Nephron progenitor cell (in vitro differentiated cells): ENCODE data around the gene CALHM1.

Experiments
- DNase-seq: peaks from one replicate; pipeline ENCODE4 v3.0.0; 2021
- H3K27ac Mint-ChIP-seq: 2 replicates; pipeline ENCODE4 v1.8.0; 2021; ENCODE audit warnings: mild to moderate bottlenecking, moderate library complexity, mixed read lengths
- H3K27me3 Mint-ChIP-seq: 2 replicates; pipeline ENCODE4 v1.8.0; 2021; ENCODE audit warnings: mild to moderate bottlenecking, low read depth, mixed read lengths; ENCODE audit not compliant: poor library complexity
- H3K36me3 Mint-ChIP-seq: 2 replicates; pipeline ENCODE4 v1.8.0; 2021; ENCODE audit warnings: low read depth, mixed read lengths
- H3K4me1 Mint-ChIP-seq: 2 replicates; pipeline ENCODE4 v1.8.0; 2021; ENCODE audit warnings: mixed read lengths
- H3K4me3 Mint-ChIP-seq: 2 replicates; pipeline ENCODE4 v1.8.0; 2021; ENCODE audit warnings: mild to moderate bottlenecking, moderate library complexity, mixed read lengths
- H3K9me3 Mint-ChIP-seq: 2 replicates; pipeline ENCODE4 v1.8.0; 2021; ENCODE audit warnings: mild to moderate bottlenecking, moderate library complexity, mixed read lengths
- TF ChIP-seq, protein P1 (sequence below): fragments of 200-600 bp; sonication (generic); IDR thresholded peaks from 2 replicates; pipeline ENCODE4 v1.5.0; 2021; ENCODE audit warnings: antibody characterized with exemption

CALHM1 gene

DNA sequence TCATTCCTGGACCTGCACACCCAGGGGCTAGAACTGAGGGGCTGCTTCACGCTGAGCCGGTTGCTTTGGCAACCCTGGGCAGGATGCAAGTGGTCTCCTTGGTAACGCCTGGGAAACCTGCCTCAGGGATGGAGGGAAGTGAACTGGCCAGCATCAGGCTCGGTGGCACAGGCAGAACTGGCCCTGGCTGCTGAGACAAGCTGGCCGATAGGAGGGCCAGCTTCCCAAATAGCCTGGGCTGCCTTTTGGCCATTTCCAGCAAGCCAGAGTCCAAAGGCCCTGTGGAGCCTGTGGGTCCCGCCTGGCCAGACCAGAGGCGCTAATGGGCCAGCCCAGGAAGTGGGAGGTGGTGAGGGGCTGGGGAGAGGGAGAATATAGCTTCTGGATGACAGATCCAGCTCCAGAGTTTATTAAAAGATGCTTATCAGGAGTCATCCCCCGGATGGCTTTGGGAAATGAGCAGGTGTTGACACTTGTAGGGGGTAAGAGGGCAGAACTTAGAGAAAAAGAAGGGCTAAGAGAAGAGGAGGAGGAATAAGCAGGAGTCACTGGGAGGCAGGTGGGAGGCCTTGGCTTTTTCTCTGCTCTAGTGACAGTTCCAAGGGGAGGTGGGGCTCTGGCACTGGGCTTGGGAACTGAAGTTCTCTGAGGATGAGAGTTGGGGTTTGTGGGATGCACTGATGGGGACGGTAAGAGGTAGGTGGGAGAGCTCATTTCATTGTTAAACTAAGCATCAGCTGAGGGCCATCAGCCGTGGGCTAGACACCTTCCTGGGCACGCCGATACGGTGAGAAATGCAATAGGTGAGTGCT is 44.4 kb upstream of the CALHM1 start:
- Mint-ChIP-seq H3K9me3 (peaks cover 3% of the 10 kb centered on the region), H3K4me3 (peak overlapping the region; percentile 10), H3K36me3 (no peaks in the 10 kb centered on the region), H3K4me1 (peaks cover 47% of the 10 kb centered on the region), H3K27ac (peak overlapping the region; percentile 49), H3K27me3 (peaks cover 43% of the 10 kb centered on the region)
- DNase-seq: no peak
- TF ChIP-seq, protein P1, sequence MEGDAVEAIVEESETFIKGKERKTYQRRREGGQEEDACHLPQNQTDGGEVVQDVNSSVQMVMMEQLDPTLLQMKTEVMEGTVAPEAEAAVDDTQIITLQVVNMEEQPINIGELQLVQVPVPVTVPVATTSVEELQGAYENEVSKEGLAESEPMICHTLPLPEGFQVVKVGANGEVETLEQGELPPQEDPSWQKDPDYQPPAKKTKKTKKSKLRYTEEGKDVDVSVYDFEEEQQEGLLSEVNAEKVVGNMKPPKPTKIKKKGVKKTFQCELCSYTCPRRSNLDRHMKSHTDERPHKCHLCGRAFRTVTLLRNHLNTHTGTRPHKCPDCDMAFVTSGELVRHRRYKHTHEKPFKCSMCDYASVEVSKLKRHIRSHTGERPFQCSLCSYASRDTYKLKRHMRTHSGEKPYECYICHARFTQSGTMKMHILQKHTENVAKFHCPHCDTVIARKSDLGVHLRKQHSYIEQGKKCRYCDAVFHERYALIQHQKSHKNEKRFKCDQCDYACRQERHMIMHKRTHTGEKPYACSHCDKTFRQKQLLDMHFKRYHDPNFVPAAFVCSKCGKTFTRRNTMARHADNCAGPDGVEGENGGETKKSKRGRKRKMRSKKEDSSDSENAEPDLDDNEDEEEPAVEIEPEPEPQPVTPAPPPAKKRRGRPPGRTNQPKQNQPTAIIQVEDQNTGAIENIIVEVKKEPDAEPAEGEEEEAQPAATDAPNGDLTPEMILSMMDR: no peak

DNA sequence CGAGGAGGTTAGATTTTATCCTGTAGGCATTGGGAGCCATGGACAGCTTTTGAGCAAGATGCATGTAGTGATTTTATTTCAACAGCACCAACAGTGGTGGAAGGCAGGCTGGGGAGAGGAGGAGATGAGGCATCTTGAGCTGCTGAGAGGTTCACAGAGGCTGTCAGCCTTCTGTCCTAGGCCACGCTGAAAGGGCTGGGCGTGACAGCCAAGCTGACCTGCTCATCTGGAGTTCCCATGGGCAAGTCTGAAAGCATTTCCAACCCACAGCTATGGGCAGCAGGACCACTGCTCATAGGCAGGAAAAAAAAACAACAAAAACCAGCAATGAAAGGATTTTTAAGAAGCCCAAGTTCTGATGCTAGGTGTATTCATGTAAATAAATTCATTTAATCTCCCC is 42.5 kb upstream of the CALHM1 start:
- no peaks in the 10 kb centered on the region for H3K36me3 Mint-ChIP-seq
- no peak for DNase-seq
- H3K27ac Mint-ChIP-seq: no peak overlapping the region
- H3K4me1 Mint-ChIP-seq: peaks cover 33% of the 10 kb centered on the region
- peaks cover 13% of the 10 kb centered on the region for H3K9me3 Mint-ChIP-seq
- TF ChIP-seq, protein P1: no peak
- H3K27me3 Mint-ChIP-seq: peaks cover 54% of the 10 kb centered on the region
- H3K4me3 Mint-ChIP-seq: no peak overlapping the region

DNA sequence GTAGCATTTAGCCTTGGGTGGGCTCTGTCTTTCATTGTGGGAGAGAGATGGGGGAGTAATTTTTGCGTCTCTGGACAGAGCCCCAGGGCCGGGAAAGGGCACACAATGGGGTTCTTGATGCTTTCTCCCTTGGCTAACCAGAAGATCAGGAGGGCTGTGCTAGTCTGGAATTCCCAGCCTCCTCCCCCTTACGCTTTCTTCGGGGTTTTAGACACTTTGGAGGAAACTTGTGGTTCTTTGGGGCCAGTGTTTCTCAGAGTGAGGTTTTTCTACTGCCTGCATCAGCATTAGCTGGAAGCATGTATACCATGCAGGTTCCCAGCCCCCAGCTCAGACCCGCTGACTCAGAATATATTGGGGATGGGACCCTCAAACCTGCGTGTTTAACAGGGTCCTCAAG is 41.8 kb upstream of the CALHM1 start:
- peaks cover 13% of the 10 kb centered on the region for H3K9me3 Mint-ChIP-seq
- DNase-seq: no peak
- H3K27me3 Mint-ChIP-seq: peaks cover 58% of the 10 kb centered on the region
- H3K27ac Mint-ChIP-seq: no peak overlapping the region
- no peaks in the 10 kb centered on the region for H3K36me3 Mint-ChIP-seq
- TF ChIP-seq, protein P1: no peak
- H3K4me1 Mint-ChIP-seq: peaks cover 38% of the 10 kb centered on the region
- no peak overlapping the region for H3K4me3 Mint-ChIP-seq

DNA sequence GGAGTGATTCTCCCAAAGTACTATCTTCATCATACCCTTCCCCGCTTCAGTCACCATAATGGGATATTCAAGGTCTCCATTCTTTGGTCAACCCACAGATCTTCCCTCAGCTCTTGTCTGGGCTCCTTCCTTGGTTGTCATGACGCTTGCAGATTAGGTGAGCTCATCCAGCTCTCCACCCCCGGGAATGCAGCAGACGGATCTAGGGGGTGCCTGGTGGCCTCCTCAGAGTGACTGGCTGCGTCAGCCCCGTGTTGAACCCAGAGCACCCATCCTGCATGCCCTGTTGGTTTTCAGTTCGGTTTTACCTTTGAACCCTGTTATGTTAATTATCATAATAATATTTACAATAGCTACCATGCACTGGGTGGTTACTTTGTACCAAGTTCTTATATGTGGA is 41.2 kb upstream of the CALHM1 start:
- Mint-ChIP-seq H3K9me3 (peaks cover 13% of the 10 kb centered on the region), H3K27me3 (peaks cover 64% of the 10 kb centered on the region), H3K36me3 (no peaks in the 10 kb centered on the region), H3K27ac (no peak overlapping the region), H3K4me3 (no peak overlapping the region), H3K4me1 (peaks cover 38% of the 10 kb centered on the region)
- TF ChIP-seq, protein P1: no peak
- no peak for DNase-seq

DNA sequence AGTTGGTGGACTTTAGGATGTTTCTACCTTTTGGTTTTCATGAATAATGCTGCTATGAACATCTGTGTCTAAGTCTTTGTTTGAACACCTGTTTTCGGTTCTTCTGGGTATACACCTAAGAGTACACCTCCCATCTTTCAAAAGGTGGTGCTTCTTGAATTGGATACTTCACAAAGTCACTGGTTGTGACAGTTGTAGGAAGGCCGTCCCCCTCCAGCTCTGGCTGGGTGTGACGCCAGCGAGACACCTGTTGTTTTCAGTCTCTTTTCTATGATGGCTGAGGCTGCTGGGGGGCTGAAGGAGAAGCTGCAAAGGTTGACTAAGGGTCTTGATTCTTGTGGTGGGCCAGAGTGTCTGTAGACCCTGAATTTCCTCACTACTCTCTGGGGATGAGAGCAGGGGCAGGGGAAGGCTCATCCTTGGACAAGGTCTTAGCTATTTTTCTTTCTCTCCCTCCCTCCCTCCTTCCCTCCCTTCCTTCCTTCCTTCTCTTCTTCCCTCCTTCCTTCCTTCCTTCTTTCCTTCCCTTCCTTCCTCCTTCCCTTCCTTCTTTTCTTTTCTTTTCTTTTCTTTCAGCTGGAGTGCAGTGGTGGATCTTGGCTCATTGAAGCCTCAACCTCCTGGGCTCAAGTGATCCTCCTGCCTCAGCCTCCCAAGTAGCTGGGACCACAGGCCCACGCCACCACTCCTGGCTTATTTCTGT is 40.4 kb upstream of the CALHM1 start:
- Mint-ChIP-seq H3K36me3 (no peaks in the 10 kb centered on the region), H3K4me3 (no peak overlapping the region), H3K9me3 (peaks cover 13% of the 10 kb centered on the region), H3K27ac (no peak overlapping the region), H3K4me1 (peaks cover 36% of the 10 kb centered on the region), H3K27me3 (peaks cover 71% of the 10 kb centered on the region)
- TF ChIP-seq, protein P1: no peak
- DNase-seq: no peak
